K562 (cell line): ENCODE measurements around the gene DSCAM. TPM values are rescaled to one million over a fixed set of nuclear protein-coding genes. Genes with fewer than 3 reads are reported as not detected.

ENCODE experiments used
- ATAC-seq: fragments of 200-7000 bp; cut with Tn5 transposase; 3 replicates; pipeline ENCODE4 v1.9.1; 2020; ENCODE audit warnings: moderate library complexity
- BruUV-seq: library from RNA; stranded (reverse); fragments of 400-500 nt; replicated peaks from 2 replicates; lab custom pipeline; 2021; lab: Mats Ljungman, UMichigan
- CTCF ChIA-PET: fragments of 300-600 bp; formaldehyde crosslinking; extraction: SDS; loops from one replicate; lab custom pipeline; 2021; ENCODE audit warnings: low intra/inter-chr PET ratio; lab: Yijun Ruan, JAX
- POLR2A ChIA-PET: fragments of 300-600, 350-650 bp; sonication (Branson Sonifier 250); formaldehyde crosslinking; extraction: SDS; loops from one replicate; lab custom pipeline; 2021; ENCODE audit warnings: antibody characterized with exemption, inconsistent platforms; lab: Yijun Ruan, JAX
- DNase-seq, 4 experiments: peaks; one replicate each; pipeline versions ENCODE4 v3.0.0 to v3.0.0-alpha.2; 2011 to 2018; ENCODE audit warnings: low spot score in 3 of 4, mixed read lengths in 3 of 4; ENCODE audit errors: extremely low read depth in 1 of 4
- FAIRE-seq: peaks from 2 replicates; lab custom pipeline; 2011; peaks lifted over from hg19 to GRCh38; lab: Jason Lieb, UNC
- H2AFZ ChIP-seq: 2 replicates; pipeline ENCODE4 v1.6.0; 2011; ENCODE audit warnings: low read depth, low read length, control low read depth, inconsistent platforms
- H3K27ac ChIP-seq: fragments of 200-600 bp; 3 replicates; pipeline ENCODE4 v1.8.0; 2011; ENCODE audit warnings: low read depth, mild to moderate bottlenecking, control low read depth, inconsistent platforms, low read length, moderate library complexity, mixed read lengths; ENCODE audit errors: extremely low read depth
- H3K27me3 ChIP-seq, 2 experiments: fragments of 300-600 bp in 1 of 2; 2 replicates in 1 of 2; 3 replicates in 1 of 2; pipeline versions ENCODE4 v1.6.0 to v1.8.0; 2011; ENCODE audit warnings: inconsistent platforms in 2 of 2, low read length in 2 of 2, mild to moderate bottlenecking in 1 of 2, mixed read lengths in 1 of 2, moderate library complexity in 1 of 2; ENCODE audit not compliant: control insufficient read depth in 2 of 2, insufficient read depth in 2 of 2
- H3K36me3 ChIP-seq: fragments of 300-600 bp; 3 replicates; pipeline ENCODE4 v1.8.0; 2011; ENCODE audit warnings: mild to moderate bottlenecking, low read length, inconsistent platforms; ENCODE audit not compliant: control insufficient read depth, insufficient read depth
- H3K4me1 ChIP-seq, 2 experiments: fragments of 200-600 bp in 1 of 2; replicated peaks in 1 of 2; 2 replicates in 1 of 2; 3 replicates in 1 of 2; pipeline versions ENCODE4 v1.5.1 to v1.8.0; 2011; ENCODE audit warnings: inconsistent platforms in 2 of 2, low read length in 2 of 2, mild to moderate bottlenecking in 1 of 2, mixed read lengths in 1 of 2, moderate library complexity in 1 of 2; ENCODE audit not compliant: control insufficient read depth in 2 of 2, insufficient read depth in 2 of 2
- H3K4me2 ChIP-seq: 2 replicates; pipeline ENCODE4 v1.6.1; 2011; ENCODE audit warnings: low read length, control low read depth, inconsistent platforms, mixed read lengths; ENCODE audit not compliant: insufficient read depth
- H3K4me3 ChIP-seq: fragments of 200-600 bp; sonication (generic), shearing (Covaris generic); 2 replicates; pipeline ENCODE4 v1.5.1; 2016; ENCODE audit warnings: control low read depth, inconsistent platforms
- H3K79me2 ChIP-seq: fragments of 200-600 bp; 3 replicates; pipeline ENCODE4 v1.8.0; 2011; ENCODE audit warnings: low read length, inconsistent platforms; ENCODE audit not compliant: control insufficient read depth, insufficient read depth
- H3K9ac ChIP-seq, 2 experiments: 2 replicates each; pipeline versions ENCODE4 v1.6.0 to v1.6.1; 2011; ENCODE audit warnings: low read depth in 2 of 2, low read length in 2 of 2, control low read depth in 1 of 2, inconsistent platforms in 1 of 2, mild to moderate bottlenecking in 1 of 2, mixed read lengths in 1 of 2; ENCODE audit not compliant: insufficient read depth in 1 of 2
- H3K9me1 ChIP-seq: one replicate; pipeline ENCODE4 v1.6.0; 2011; ENCODE audit warnings: inconsistent platforms, mild to moderate bottlenecking, low read length, moderate library complexity; ENCODE audit not compliant: control insufficient read depth, insufficient read depth
- H3K9me3 ChIP-seq: replicated peaks from 2 replicates; pipeline ENCODE4 v1.5.1; 2011; ENCODE audit warnings: low read depth, low read length, inconsistent platforms; ENCODE audit not compliant: control insufficient read depth, insufficient read depth
- H4K20me1 ChIP-seq: replicated peaks from 2 replicates; pipeline ENCODE4 v1.6.1; 2011; ENCODE audit warnings: low read length, inconsistent platforms, mixed read lengths; ENCODE audit not compliant: control insufficient read depth, insufficient read depth
- CBFA2T2 ChIP-seq: fragments of 450-650 bp; conservative IDR thresholded peaks from 2 replicates; pipeline ENCODE4 v1.6.1; 2017; ENCODE audit warnings: mild to moderate bottlenecking
- ETV1 ChIP-seq: fragments of 450-650 bp; conservative IDR thresholded peaks from 2 replicates; pipeline ENCODE4 v1.6.1; 2016; ENCODE audit warnings: missing genetic modification characterization, control low read depth, low read depth, missing compliant biosample characterization
- FOS ChIP-seq: IDR thresholded peaks from 3 replicates; pipeline ENCODE4 v1.6.1; 2011; ENCODE audit not compliant: insufficient read length; ENCODE audit errors: extremely low read depth
- MIER1 ChIP-seq: fragments of 450-650 bp; IDR thresholded peaks from 2 replicates; pipeline ENCODE4 v1.6.1; 2016; ENCODE audit warnings: antibody characterized with exemption, mild to moderate bottlenecking, low read depth
- NCOA2 ChIP-seq, 2 experiments: fragments of 450-650 bp; IDR thresholded peaks; 2 replicates each; pipeline ENCODE4 v1.6.1; 2018; ENCODE audit warnings: mild to moderate bottlenecking in 2 of 2, moderate library complexity in 1 of 2; ENCODE audit not compliant: partially characterized antibody in 2 of 2
- NCOR1 ChIP-seq: fragments of 450-650 bp; IDR thresholded peaks from 2 replicates; pipeline ENCODE4 v1.6.1; 2016; ENCODE audit warnings: mild to moderate bottlenecking, moderate library complexity
- NFXL1 ChIP-seq: fragments of 450-650 bp; formaldehyde crosslinking; IDR thresholded peaks from 2 replicates; pipeline ENCODE4 v1.4.0; 2021; ENCODE audit warnings: mild to moderate bottlenecking
- NR3C1 ChIP-seq: sonication (generic); formaldehyde crosslinking; IDR thresholded peaks from 2 replicates; pipeline ENCODE4 v1.8.1; 2022; ENCODE audit warnings: missing genetic modification reagents
- SMAD4 ChIP-seq: fragments of 250-450 bp; sonication (Bioruptor Pico); conservative IDR thresholded peaks from 2 replicates; pipeline ENCODE4 v1.8.0; 2021; ENCODE audit warnings: inconsistent platforms, mild to moderate bottlenecking, moderate library complexity
- TEAD4 ChIP-seq, 2 experiments: sonication (generic) in 1 of 2; formaldehyde crosslinking in 1 of 2; IDR thresholded peaks; 2 replicates each; pipeline versions ENCODE4 v1.6.1 to v1.8.0; 2012 to 2022; ENCODE audit warnings: borderline replicate concordance in 1 of 2, inconsistent platforms in 1 of 2, low read length in 1 of 2, mild to moderate bottlenecking in 1 of 2, missing genetic modification reagents in 1 of 2
- TRIM25 ChIP-seq: fragments of 450-650 bp; IDR thresholded peaks from 2 replicates; pipeline ENCODE4 v1.7.0; 2016; ENCODE audit warnings: borderline replicate concordance
- ZBTB9 ChIP-seq: fragments of 450-650 bp; formaldehyde crosslinking; IDR thresholded peaks from 2 replicates; pipeline ENCODE4 v1.4.0; 2020; ENCODE audit warnings: mild to moderate bottlenecking, moderate library complexity
- ZFP36 ChIP-seq: fragments of 150-350 bp; IDR thresholded peaks from 2 replicates; pipeline ENCODE4 v1.6.1; 2018; ENCODE audit warnings: low read length, low read depth; ENCODE audit not compliant: partially characterized antibody
- ZNF134 ChIP-seq: fragments of 250-450 bp; sonication (Bioruptor Pico); conservative IDR thresholded peaks from 2 replicates; pipeline ENCODE4 v1.4.0; 2020
- ZNF224 ChIP-seq: sonication (generic); formaldehyde crosslinking; IDR thresholded peaks from 2 replicates; pipeline ENCODE4 v1.8.0; 2022; ENCODE audit warnings: mild to moderate bottlenecking, missing genetic modification reagents
- ZNF584 ChIP-seq: fragments of 200-800 bp; sonication (Bioruptor generic); IDR thresholded peaks from 2 replicates; pipeline ENCODE4 v1.6.1; 2016; ENCODE audit warnings: low read depth, mild to moderate bottlenecking, missing genetic modification characterization, missing compliant biosample characterization
- ZNF592 ChIP-seq: fragments of 450-650 bp; IDR thresholded peaks from 2 replicates; pipeline ENCODE4 v1.6.1; 2017; ENCODE audit warnings: antibody characterized with exemption, mild to moderate bottlenecking
- WGBS: fragments of 100-300 bp; shearing (Covaris generic); methylation state at CpG from one replicate; pipeline ENCODE4 v1.1.6; 2016; ENCODE audit warnings: low coverage, mixed read lengths; ENCODE audit not compliant: insufficient coverage; ENCODE audit errors: missing lambda C conversion rate; 5-methylcytosine and 5-hydroxymethylcytosine counted together
- in situ Hi-C: fragments of 300-500 bp; cut with MboI; formaldehyde crosslinking; loops from 4 replicates; pipeline ENCODE4 v1.15.0; 2018; ENCODE audit warnings: inconsistent platforms, mixed read lengths
- intact Hi-C: fragments of 100-400 bp; cut with micrococcal nuclease; formaldehyde crosslinking; loops from 2 replicates; pipeline ENCODE4 v1.14.2; 2022
- polyA plus RNA-seq, 8 experiments: library from polyadenylated mRNA; depleted of rRNA in 4 of 8; stranded (reverse) in 5 of 8; unstranded in 3 of 8; fragments of >200 nt; fragmentation: Nextera tagmentation in 2 of 8; fragmentation: Illumina TruSeq in 1 of 8; extraction: Ambion mirVana in 2 of 8; extraction: Trizol in 1 of 8; gene quantifications; 2 replicates each; pipeline versions ENCODE4 v1.2.1 to v1.2.3, GENCODE V29; 2011 to 2014; ENCODE audit warnings: inconsistent platforms in 1 of 8, missing spikeins in 1 of 8
- total RNA-seq, 7 experiments: library from RNA; depleted of rRNA in 6 of 7; stranded (reverse); fragments of >200 nt in 6 of 7; fragmentation: Illumina TruSeq in 2 of 7; extraction: Trizol in 2 of 7; gene quantifications; 2 replicates each; pipeline versions ENCODE4 v1.2.1 to v1.2.3, GENCODE V29; 2011 to 2021; ENCODE audit warnings: low replicate concordance in 1 of 7

DSCAM gene
- total and polyA plus RNA-seq, 9 of the 15 experiments (the other 6 are each of a cell fraction or from before 2014, with no cell fraction given) = not detected

- H2AFZ ChIP-seq = no peak overlapping the region
- H3K4me2 ChIP-seq = no peak overlapping the region
- no TSS peak for BruUV-seq
- POLR2A ChIA-PET = no interaction called here
- H3K9me1 ChIP-seq = no peaks in the 10 kb centered on the region
- no peak for DNase-seq
- no peaks in the 10 kb centered on the region for H3K27me3 ChIP-seq
- no peaks in the 10 kb centered on the region; the same call in 1 of the 2 replicates for H3K9me3 ChIP-seq
- H3K4me3 ChIP-seq = no peak overlapping the region
- no peak overlapping the region for H3K9ac ChIP-seq
- ATAC-seq = no peak
- in situ Hi-C loops = no loop called here
- CTCF ChIA-PET = no interaction called here
- H3K27ac ChIP-seq = no peak overlapping the region
- H4K20me1 ChIP-seq = no peaks in the 10 kb centered on the region
- WGBS = 0% methylated on average over 2 of the region's 2 CpGs
- FAIRE-seq = no peak
- intact Hi-C loops = no loop called here
- H3K4me1 ChIP-seq = no peaks in the 10 kb centered on the region
- no peaks in the 10 kb centered on the region for H3K79me2 ChIP-seq
- no peaks in the 10 kb centered on the region for H3K36me3 ChIP-seq
- TF ChIP-seq FOS = no peak
- no peak for TF ChIP-seq ETV1 (tag)
- TF ChIP-seq NCOR1 = no peak
- TF ChIP-seq ZNF224 (CRISPR knock-in tag) = no peak
- no peak for TF ChIP-seq MIER1
- TF ChIP-seq NCOA2 (IDR thresholded peaks at IDR 0.05; ENCODE audit: partially characterized antibody in 2 of 2) = no peak
- no peak for TF ChIP-seq ZNF592
- no peak for TF ChIP-seq TRIM25
- TF ChIP-seq ZBTB9 = no peak
- no peak for TF ChIP-seq TEAD4 (IDR thresholded peaks at IDR 0.05; ENCODE audit: low read length)
- no peak for TF ChIP-seq TEAD4 (CRISPR knock-in tag; IDR thresholded peaks at IDR 0.05; ENCODE audit: borderline replicate concordance)
- no peak for TF ChIP-seq NR3C1 (CRISPR knock-in tag)
- TF ChIP-seq NFXL1 (CRISPR knock-in tag) = no peak
- TF ChIP-seq CBFA2T2 = no peak
- no peak for TF ChIP-seq SMAD4 (CRISPR knock-in tag)
- no peak for TF ChIP-seq ZNF134 (CRISPR knock-in tag)
- no peak for TF ChIP-seq ZNF584 (CRISPR knock-in tag)
- no peak for TF ChIP-seq ZFP36
Observed at GRCh38 chr21:40759061-40759460, 87.9 kb downstream of the DSCAM start.
